Epidermal melanocyte (primary cell): ENCODE data around the gene GPC6.

Experiments
- DNase-seq: peaks from one replicate; pipeline ENCODE4 v3.0.0; 2011; ENCODE audit warnings: low spot score; ENCODE audit not compliant: insufficient read length

The GPC6 gene

GRCh38 chr13:93963266-93964145, 736.9 kb downstream of the GPC6 start:
- DNase-seq: no peak

GRCh38 chr13:93964146-93964512, 737.5 kb downstream of the GPC6 start:
- no peak for DNase-seq

- DNase-seq: no peak
Measured at GRCh38 chr13:93965587-93965986, 739.0 kb downstream of the GPC6 start.

- DNase-seq: no peak
Measured at GRCh38 chr13:93966267-93966936, 739.8 kb downstream of the GPC6 start.

GRCh38 chr13:93967286-93967685, 740.7 kb downstream of the GPC6 start:
- no peak for DNase-seq

GRCh38 chr13:93975242-93975641, 748.6 kb downstream of the GPC6 start:
- no peak for DNase-seq

GRCh38 chr13:93976528-93976927, 749.9 kb downstream of the GPC6 start:
- no peak for DNase-seq

- DNase-seq: no peak
Measured at GRCh38 chr13:93977986-93978385, 751.4 kb downstream of the GPC6 start.

- DNase-seq: no peak
Measured at GRCh38 chr13:93981426-93981977, 754.9 kb downstream of the GPC6 start.

GRCh38 chr13:93982179-93982918, 755.7 kb downstream of the GPC6 start:
- DNase-seq: no peak

GRCh38 chr13:93984052-93984451, 757.4 kb downstream of the GPC6 start:
- no peak for DNase-seq

- no peak for DNase-seq
Measured at GRCh38 chr13:93984876-93985275, 758.3 kb downstream of the GPC6 start.

- no peak for DNase-seq
Measured at GRCh38 chr13:93987458-93987857, 760.9 kb downstream of the GPC6 start.

- no peak for DNase-seq
Measured at GRCh38 chr13:93991569-93991968, 765.0 kb downstream of the GPC6 start.

- no peak for DNase-seq
Measured at GRCh38 chr13:93996481-93996880, 769.9 kb downstream of the GPC6 start.

- no peak for DNase-seq
Measured at GRCh38 chr13:94006296-94006695, 779.7 kb downstream of the GPC6 start.

- DNase-seq: no peak
Measured at GRCh38 chr13:94007072-94007471, 780.5 kb downstream of the GPC6 start.

- no peak for DNase-seq
Measured at GRCh38 chr13:94009701-94010100, 783.1 kb downstream of the GPC6 start.

GRCh38 chr13:94014461-94014860, 787.9 kb downstream of the GPC6 start:
- DNase-seq: no peak

- no peak for DNase-seq
Measured at GRCh38 chr13:94020426-94020825, 793.8 kb downstream of the GPC6 start.

- DNase-seq: no peak
Measured at GRCh38 chr13:94020833-94021232, 794.2 kb downstream of the GPC6 start.

- no peak for DNase-seq
Measured at GRCh38 chr13:94028234-94028633, 801.6 kb downstream of the GPC6 start.
